Endothelial cell of umbilical vein (primary cell): Measurements from ENCODE around the gene ARHGAP45. TPM values are rescaled to one million over a fixed set of nuclear protein-coding genes. Genes with fewer than 3 reads are reported as not detected.

Experiments
- BruUV-seq: library from RNA; stranded (reverse); fragments of 400-500 nt; replicated peaks from 2 replicates; lab custom pipeline; 2021; lab: Mats Ljungman, UMichigan
- CTCF ChIA-PET: fragments of 300-600, 350-600 bp; sonication (Branson Sonifier 250); formaldehyde crosslinking; loops from one replicate; lab custom pipeline; 2021; ENCODE audit warnings: antibody characterized with exemption, inconsistent platforms; lab: Charles Lee
- POLR2A ChIA-PET: fragments of 300-600, 350-600 bp; sonication (Branson Sonifier 250); formaldehyde crosslinking; loops from one replicate; lab custom pipeline; 2021; ENCODE audit warnings: antibody characterized with exemption, inconsistent platforms; lab: Charles Lee
- DNase-seq: peaks from one replicate; pipeline ENCODE4 v3.0.0-alpha.2; 2011; ENCODE audit warnings: low read depth, low spot score
- FAIRE-seq: peaks from 2 replicates; lab custom pipeline; 2011; peaks lifted over from hg19 to GRCh38; lab: Jason Lieb, UNC
- H2AFZ ChIP-seq: 2 replicates; pipeline ENCODE4 v1.6.0; 2012; ENCODE audit warnings: low read depth, low read length, control low read depth, inconsistent platforms
- H3K27ac ChIP-seq: 2 replicates; pipeline ENCODE4 v1.5.1; 2011; ENCODE audit warnings: low read depth, mild to moderate bottlenecking, control low read depth, low read length, moderate library complexity; ENCODE audit not compliant: insufficient read depth
- H3K27me3 ChIP-seq, 2 experiments: 2 replicates each; pipeline versions ENCODE4 v1.6.0 to v1.6.1; 2011; ENCODE audit warnings: low read length in 2 of 2, mixed read lengths in 1 of 2; ENCODE audit not compliant: control insufficient read depth in 2 of 2, insufficient read depth in 2 of 2
- H3K36me3 ChIP-seq, 2 experiments: 2 replicates in 1 of 2; 3 replicates in 1 of 2; pipeline ENCODE4 v1.5.1; 2011; ENCODE audit warnings: low read length in 2 of 2, mild to moderate bottlenecking in 1 of 2, moderate library complexity in 1 of 2; ENCODE audit not compliant: control insufficient read depth in 2 of 2, insufficient read depth in 2 of 2; ENCODE audit errors: extremely low read depth in 1 of 2
- H3K4me1 ChIP-seq: 3 replicates; pipeline ENCODE4 v1.5.1; 2011; ENCODE audit warnings: mild to moderate bottlenecking, low read length; ENCODE audit not compliant: control insufficient read depth, insufficient read depth; ENCODE audit errors: extremely low read depth
- H3K4me2 ChIP-seq: 2 replicates; pipeline ENCODE4 v1.6.1; 2011; ENCODE audit warnings: low read length, control low read depth, mixed read lengths; ENCODE audit not compliant: insufficient read depth
- H3K4me3 ChIP-seq, 3 experiments: fragments of 200-600 bp in 1 of 3; sonication (generic), shearing (Covaris generic) in 1 of 3; replicated peaks in 1 of 3; 2 replicates each; pipeline ENCODE4 v1.5.1; 2011 to 2016; ENCODE audit warnings: control low read depth in 3 of 3, low read length in 3 of 3, mild to moderate bottlenecking in 2 of 3, inconsistent platforms in 1 of 3, low read depth in 1 of 3, moderate library complexity in 1 of 3; ENCODE audit not compliant: insufficient read depth in 1 of 3
- H3K79me2 ChIP-seq: 2 replicates; pipeline ENCODE4 v1.6.0; 2012; ENCODE audit warnings: low read length, inconsistent platforms; ENCODE audit not compliant: control insufficient read depth, insufficient read depth
- H3K9ac ChIP-seq: replicated peaks from 2 replicates; pipeline ENCODE3; 2011; ENCODE audit warnings: low read length, control low read depth; ENCODE audit not compliant: insufficient read depth; ENCODE audit errors: extremely low read depth
- H3K9me1 ChIP-seq: replicated peaks from 3 replicates; pipeline ENCODE4 v1.6.0; 2011; ENCODE audit warnings: mild to moderate bottlenecking, low read length; ENCODE audit not compliant: control insufficient read depth, insufficient read depth; ENCODE audit errors: extremely low read depth
- H3K9me3 ChIP-seq: replicated peaks from 2 replicates; pipeline ENCODE4 v1.5.1; 2012; ENCODE audit warnings: low read length, inconsistent platforms; ENCODE audit not compliant: control insufficient read depth, insufficient read depth
- H4K20me1 ChIP-seq: replicated peaks from 2 replicates; pipeline ENCODE3; 2011; ENCODE audit warnings: mild to moderate bottlenecking, low read length; ENCODE audit not compliant: control insufficient read depth, insufficient read depth; ENCODE audit errors: extremely low read depth
- EZH2 ChIP-seq: IDR thresholded peaks from 2 replicates; pipeline ENCODE4 v1.6.1; 2012; ENCODE audit warnings: borderline replicate concordance, low read depth, mild to moderate bottlenecking, moderate library complexity, low read length, inconsistent platforms; ENCODE audit not compliant: severe bottlenecking
- FOS ChIP-seq: IDR thresholded peaks from 2 replicates; pipeline ENCODE4 v1.6.1; 2011; ENCODE audit warnings: mild to moderate bottlenecking, low read length, moderate library complexity, borderline replicate concordance; ENCODE audit not compliant: insufficient read depth
- GATA2 ChIP-seq: IDR thresholded peaks from 2 replicates; pipeline ENCODE4 v1.7.0; 2011; ENCODE audit warnings: low read depth, mild to moderate bottlenecking, moderate library complexity, mixed read lengths, low read length; ENCODE audit not compliant: insufficient read length, insufficient read depth
- JUN ChIP-seq: IDR thresholded peaks from 2 replicates; pipeline ENCODE4 v1.6.1; 2011; ENCODE audit warnings: borderline replicate concordance, low read depth; ENCODE audit not compliant: insufficient read length, insufficient read depth
- MYC ChIP-seq: IDR thresholded peaks from one replicate; pipeline ENCODE4 v1.6.1; 2011; ENCODE audit warnings: mild to moderate bottlenecking, low read depth, low read length
- POLR2A ChIP-seq: IDR thresholded peaks from 2 replicates; pipeline ENCODE4 v1.6.1; 2012; ENCODE audit warnings: low read depth, mild to moderate bottlenecking, control low read depth, low read length
- POLR2AphosphoS5 ChIP-seq: IDR thresholded peaks from 2 replicates; pipeline ENCODE4 v1.6.1; 2012; ENCODE audit warnings: low read depth, mild to moderate bottlenecking, control low read depth, low read length, moderate library complexity; ENCODE audit not compliant: insufficient read depth
- dilution Hi-C: fragments of 300-500 bp; cut with MboI; formaldehyde crosslinking; loops from one replicate; pipeline ENCODE4 v1.15.0; 2019; ENCODE audit warnings: low sequenced_read_pairs; ENCODE audit not compliant: extremely low pct_ligation_motif_present
- intact Hi-C: fragments of 100-400 bp; cut with micrococcal nuclease; formaldehyde crosslinking; loops from one replicate; pipeline ENCODE4 v1.10.0; 2022
- polyA plus RNA-seq, 4 experiments: library from polyadenylated mRNA; depleted of rRNA in 3 of 4; stranded (reverse) in 3 of 4; unstranded in 1 of 4; fragments of >200 nt; gene quantifications; 2 replicates each; pipeline versions ENCODE4 v1.2.1 to v1.2.3, GENCODE V29; 2011 to 2012; ENCODE audit warnings: missing spikeins in 1 of 4
- total RNA-seq: library from RNA; stranded (reverse); gene quantifications from 2 replicates; pipeline ENCODE4 v1.2.3, GENCODE V29; 2021
- TF ChIP-seq, protein P1 (sequence below): IDR thresholded peaks from 2 replicates; pipeline ENCODE4 v1.6.1; 2011; ENCODE audit not compliant: insufficient read depth, insufficient read length
- TF ChIP-seq, protein P2 (sequence below), 2 donors: IDR thresholded peaks; 1 replicate in 1 of 2; 2 replicates in 1 of 2; pipeline ENCODE4 v1.5.1; 2011; ENCODE audit warnings: low read length in 2 of 2, mild to moderate bottlenecking in 2 of 2, moderate library complexity in 2 of 2, control low read depth in 1 of 2, inconsistent platforms in 1 of 2, low read depth in 1 of 2; ENCODE audit not compliant: insufficient read depth in 1 of 2; ENCODE audit errors: extremely low read depth in 1 of 2

The ARHGAP45 gene
- total and polyA plus RNA-seq, 2 donors (not counting 3 experiments of a cell fraction or from before 2014, with no cell fraction given), result 7.5 to 10.4 TPM

DNA sequence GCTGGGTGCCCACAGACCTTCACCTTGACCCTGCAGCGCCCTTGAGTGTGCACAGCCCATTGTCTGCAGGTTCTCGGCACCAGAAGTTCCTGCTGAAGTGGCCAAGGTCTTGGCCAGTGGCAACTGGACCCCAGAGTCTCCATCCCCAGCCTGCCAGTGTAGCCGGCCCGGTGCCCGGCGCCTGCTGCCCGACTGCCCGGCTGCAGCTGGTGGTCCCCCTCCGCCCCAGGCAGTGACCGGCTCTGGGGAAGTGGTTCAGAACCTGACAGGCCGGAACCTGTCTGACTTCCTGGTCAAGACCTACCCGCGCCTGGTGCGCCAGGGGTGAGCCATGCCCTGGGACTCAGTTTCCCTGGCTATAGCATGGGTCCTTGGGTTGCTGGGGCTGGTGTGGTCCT is 11.9 kb upstream of the ARHGAP45 start:
- Histone ChIP-seq H3K4me1 (no peaks in the 10 kb centered on the region), H3K9ac (no peak overlapping the region), H3K9me1 (no peaks in the 10 kb centered on the region), H3K4me2 (no peak overlapping the region), H3K79me2 (no peaks in the 10 kb centered on the region), H4K20me1 (no peaks in the 10 kb centered on the region), H3K9me3 (no peaks in the 10 kb centered on the region), H2AFZ (no peak overlapping the region), H3K4me3 (no peak overlapping the region), H3K27ac (no peak overlapping the region), H3K27me3 (no peaks in the 10 kb centered on the region), H3K36me3 (no peaks in the 10 kb centered on the region)
- CTCF ChIA-PET, result interaction anchor here (1.1 to 1.8 kb wide), 2 partner anchors 10 to 122 kb away, joined by 4 to 6 read pairs; no protein-coding TSS in a partner anchor
- POLR2A ChIA-PET, result no interaction called here
- BruUV-seq, result no TSS peak
- intact Hi-C loops, result no loop called here
- dilution Hi-C loops, result no loop called here
- no peak for FAIRE-seq
- no peak for TF ChIP-seq JUN
- TF ChIP-seq POLR2A, result no peak
- TF ChIP-seq, protein P1, sequence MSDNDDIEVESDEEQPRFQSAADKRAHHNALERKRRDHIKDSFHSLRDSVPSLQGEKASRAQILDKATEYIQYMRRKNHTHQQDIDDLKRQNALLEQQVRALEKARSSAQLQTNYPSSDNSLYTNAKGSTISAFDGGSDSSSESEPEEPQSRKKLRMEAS, result no peak
- TF ChIP-seq MYC, result no peak
- no peak for TF ChIP-seq FOS
- TF ChIP-seq, protein P2, sequence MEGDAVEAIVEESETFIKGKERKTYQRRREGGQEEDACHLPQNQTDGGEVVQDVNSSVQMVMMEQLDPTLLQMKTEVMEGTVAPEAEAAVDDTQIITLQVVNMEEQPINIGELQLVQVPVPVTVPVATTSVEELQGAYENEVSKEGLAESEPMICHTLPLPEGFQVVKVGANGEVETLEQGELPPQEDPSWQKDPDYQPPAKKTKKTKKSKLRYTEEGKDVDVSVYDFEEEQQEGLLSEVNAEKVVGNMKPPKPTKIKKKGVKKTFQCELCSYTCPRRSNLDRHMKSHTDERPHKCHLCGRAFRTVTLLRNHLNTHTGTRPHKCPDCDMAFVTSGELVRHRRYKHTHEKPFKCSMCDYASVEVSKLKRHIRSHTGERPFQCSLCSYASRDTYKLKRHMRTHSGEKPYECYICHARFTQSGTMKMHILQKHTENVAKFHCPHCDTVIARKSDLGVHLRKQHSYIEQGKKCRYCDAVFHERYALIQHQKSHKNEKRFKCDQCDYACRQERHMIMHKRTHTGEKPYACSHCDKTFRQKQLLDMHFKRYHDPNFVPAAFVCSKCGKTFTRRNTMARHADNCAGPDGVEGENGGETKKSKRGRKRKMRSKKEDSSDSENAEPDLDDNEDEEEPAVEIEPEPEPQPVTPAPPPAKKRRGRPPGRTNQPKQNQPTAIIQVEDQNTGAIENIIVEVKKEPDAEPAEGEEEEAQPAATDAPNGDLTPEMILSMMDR (IDR thresholded peaks at IDR 0.05; ENCODE audit: extremely low read depth in 1 of 2, insufficient read depth in 1 of 2, low read depth in 1 of 2, low read length in 2 of 2), result no peak
- no peak for TF ChIP-seq GATA2
- TF ChIP-seq EZH2, result no peak
- no peak for TF ChIP-seq POLR2AphosphoS5
- DNase-seq, result no peak
